ENCODE results near the gene IQGAP2. TPM values are rescaled to one million over a fixed set of nuclear protein-coding genes. Genes with fewer than 3 reads are reported as not detected.

The IQGAP2 gene
- total and polyA plus RNA-seq, 5 donors from 2014 or later = 53.9 to 214 (median 61.4) TPM

- H3K4me1 ChIP-seq (ENCODE audit: control insufficient read depth, insufficient read depth, low read length, poor library complexity, severe bottlenecking) = peaks cover 41% of the 10 kb centered on the region
- Mint-ChIP-seq H3K9me3 (peaks cover 0 to 4% (median 0%) of the 10 kb centered on the region in 7 donors), H3K4me3 (peak overlapping the region in 1 of 4 donors; percentile 39), H3K27ac (peak overlapping the region in 1 of 3 donors; percentile 21), H3K4me1 (peaks cover 52 to 96% (median 78%) of the 10 kb centered on the region in 4 donors), H3K36me3 (peaks cover 9% of the 10 kb centered on the region), H3K27me3 (no peaks in the 10 kb centered on the region)
- no peak overlapping the region for H3K27ac ChIP-seq (ENCODE audit: insufficient read depth, low read length, poor library complexity, severe bottlenecking)
- ATAC-seq (ENCODE audit: low read depth in 2 of 2) (no peak), DNase-seq (no peak)
- H3K4me3 ChIP-seq (ENCODE audit: low read depth, low read length) = no peak overlapping the region
- peaks cover 2% of the 10 kb centered on the region for H3K36me3 ChIP-seq (ENCODE audit: control insufficient read depth, insufficient read depth, low read length)
- no peaks in the 10 kb centered on the region for H3K27me3 ChIP-seq (ENCODE audit: control insufficient read depth, insufficient read depth, low read length)
- no peaks in the 10 kb centered on the region for H3K9me3 ChIP-seq (ENCODE audit: control insufficient read depth in 2 of 2, low read length in 2 of 2)
These were observed 122.9 kb downstream of the IQGAP2 start for GRCh38 chr5:76525956-76526355.

GRCh38 chr5:76526950-76527583 is 124.0 kb downstream of the IQGAP2 start:
- H3K4me3 Mint-ChIP-seq = peak overlapping the region in 3 of 4 donors; percentile 15 to 64 (median 41)
- H3K4me1 Mint-ChIP-seq = peaks cover 47 to 90% (median 74%) of the 10 kb centered on the region in 4 donors
- H3K9me3 Mint-ChIP-seq = peaks cover 0 to 4% (median 0%) of the 10 kb centered on the region in 7 donors
- H3K36me3 Mint-ChIP-seq = peaks cover 12% of the 10 kb centered on the region
- H3K9me3 ChIP-seq (ENCODE audit: control insufficient read depth in 2 of 2, low read length in 2 of 2) = no peaks in the 10 kb centered on the region
- H3K4me1 ChIP-seq (ENCODE audit: control insufficient read depth, insufficient read depth, low read length, poor library complexity, severe bottlenecking) = peaks cover 34% of the 10 kb centered on the region
- H3K27ac ChIP-seq (ENCODE audit: insufficient read depth, low read length, poor library complexity, severe bottlenecking) = no peak overlapping the region
- no peaks in the 10 kb centered on the region for H3K27me3 Mint-ChIP-seq
- no peaks in the 10 kb centered on the region for H3K27me3 ChIP-seq (ENCODE audit: control insufficient read depth, insufficient read depth, low read length)
- peak overlapping the region; percentile 33 for H3K4me3 ChIP-seq (ENCODE audit: low read depth, low read length)
- peaks cover 2% of the 10 kb centered on the region for H3K36me3 ChIP-seq (ENCODE audit: control insufficient read depth, insufficient read depth, low read length)
- DNase-seq (no peak), ATAC-seq (ENCODE audit: low read depth in 2 of 2) (no peak)
- peak overlapping the region; percentile 53 to 80 (median 65) for H3K27ac Mint-ChIP-seq

GRCh38 chr5:76527685-76528161 is 124.6 kb downstream of the IQGAP2 start:
- no peaks in the 10 kb centered on the region for H3K27me3 Mint-ChIP-seq
- H3K36me3 ChIP-seq (ENCODE audit: control insufficient read depth, insufficient read depth, low read length) = peaks cover 2% of the 10 kb centered on the region
- no peaks in the 10 kb centered on the region for H3K27me3 ChIP-seq (ENCODE audit: control insufficient read depth, insufficient read depth, low read length)
- peak overlapping the region in 2 of 4 donors; percentile 5 to 29 for H3K4me3 Mint-ChIP-seq
- H3K4me1 Mint-ChIP-seq = peaks cover 42 to 87% (median 70%) of the 10 kb centered on the region in 4 donors
- ATAC-seq (ENCODE audit: low read depth in 2 of 2) (peak in 1 of 2 donors; percentile 37), DNase-seq (peak in 1 of 3 donors; percentile 33)
- peak overlapping the region; percentile 33 for H3K4me3 ChIP-seq (ENCODE audit: low read depth, low read length)
- H3K9me3 Mint-ChIP-seq = peaks cover 0 to 4% (median 0%) of the 10 kb centered on the region in 7 donors
- H3K9me3 ChIP-seq (ENCODE audit: control insufficient read depth in 2 of 2, low read length in 2 of 2) = no peaks in the 10 kb centered on the region
- H3K4me1 ChIP-seq (ENCODE audit: control insufficient read depth, insufficient read depth, low read length, poor library complexity, severe bottlenecking) = peaks cover 36% of the 10 kb centered on the region
- H3K27ac Mint-ChIP-seq = peak overlapping the region in 2 of 3 donors; percentile 3 to 23
- no peak overlapping the region for H3K27ac ChIP-seq (ENCODE audit: insufficient read depth, low read length, poor library complexity, severe bottlenecking)
- peaks cover 10% of the 10 kb centered on the region for H3K36me3 Mint-ChIP-seq

DNA sequence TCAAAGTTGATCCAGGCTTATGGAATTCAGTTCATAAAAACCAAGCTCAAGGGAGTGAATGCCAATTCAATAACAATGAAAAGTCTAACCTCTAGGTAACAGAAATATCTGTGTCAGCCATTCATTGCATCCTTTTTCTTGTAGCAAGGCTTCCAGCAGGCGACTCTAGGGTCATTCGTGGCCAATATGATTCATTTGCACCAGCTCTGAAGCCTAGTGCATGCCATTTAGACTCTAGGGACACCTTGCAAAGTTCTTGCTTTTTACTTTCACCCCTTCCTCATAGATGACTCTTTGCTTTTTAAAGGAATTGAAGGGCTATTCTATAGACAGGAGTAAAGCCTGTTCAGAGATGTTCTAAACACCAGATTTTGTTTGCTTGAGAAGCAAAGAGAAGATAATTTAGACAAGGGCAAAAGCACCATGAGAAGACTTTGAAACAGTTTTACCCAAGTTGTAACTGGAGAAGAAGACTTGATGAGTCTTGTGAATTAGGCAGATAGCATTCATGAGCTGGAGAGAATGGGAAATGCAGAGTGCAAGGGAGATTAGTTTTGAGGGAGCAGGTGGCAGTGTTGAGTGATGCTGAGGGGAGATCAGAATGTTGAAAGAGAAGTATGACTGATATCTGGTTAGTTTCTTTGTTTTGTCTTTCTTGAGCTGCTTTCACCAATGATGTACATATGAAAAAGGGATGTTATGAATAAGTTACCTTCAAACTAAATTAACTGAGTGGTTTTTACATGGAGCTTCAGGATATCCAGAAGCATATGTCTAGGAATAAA is 125.7 kb downstream of the IQGAP2 start:
- peaks cover 37% of the 10 kb centered on the region for H3K4me1 ChIP-seq (ENCODE audit: control insufficient read depth, insufficient read depth, low read length, poor library complexity, severe bottlenecking)
- Mint-ChIP-seq H3K4me3 (peak overlapping the region in 3 of 4 donors; percentile 4 to 89 (median 13)), H3K27ac (peak overlapping the region in 2 of 3 donors; percentile 16 to 72), H3K9me3 (peaks cover 0 to 4% (median 0%) of the 10 kb centered on the region in 7 donors), H3K36me3 (peaks cover 9% of the 10 kb centered on the region), H3K27me3 (no peaks in the 10 kb centered on the region), H3K4me1 (peaks cover 38 to 83% (median 66%) of the 10 kb centered on the region in 4 donors)
- H3K27me3 ChIP-seq (ENCODE audit: control insufficient read depth, insufficient read depth, low read length) = no peaks in the 10 kb centered on the region
- peak overlapping the region; percentile 2 for H3K4me3 ChIP-seq (ENCODE audit: low read depth, low read length)
- no peak overlapping the region for H3K27ac ChIP-seq (ENCODE audit: insufficient read depth, low read length, poor library complexity, severe bottlenecking)
- DNase-seq (no peak), ATAC-seq (ENCODE audit: low read depth in 2 of 2) (no peak)
- peaks cover 2% of the 10 kb centered on the region for H3K36me3 ChIP-seq (ENCODE audit: control insufficient read depth, insufficient read depth, low read length)
- no peaks in the 10 kb centered on the region for H3K9me3 ChIP-seq (ENCODE audit: control insufficient read depth in 2 of 2, low read length in 2 of 2)

DNA sequence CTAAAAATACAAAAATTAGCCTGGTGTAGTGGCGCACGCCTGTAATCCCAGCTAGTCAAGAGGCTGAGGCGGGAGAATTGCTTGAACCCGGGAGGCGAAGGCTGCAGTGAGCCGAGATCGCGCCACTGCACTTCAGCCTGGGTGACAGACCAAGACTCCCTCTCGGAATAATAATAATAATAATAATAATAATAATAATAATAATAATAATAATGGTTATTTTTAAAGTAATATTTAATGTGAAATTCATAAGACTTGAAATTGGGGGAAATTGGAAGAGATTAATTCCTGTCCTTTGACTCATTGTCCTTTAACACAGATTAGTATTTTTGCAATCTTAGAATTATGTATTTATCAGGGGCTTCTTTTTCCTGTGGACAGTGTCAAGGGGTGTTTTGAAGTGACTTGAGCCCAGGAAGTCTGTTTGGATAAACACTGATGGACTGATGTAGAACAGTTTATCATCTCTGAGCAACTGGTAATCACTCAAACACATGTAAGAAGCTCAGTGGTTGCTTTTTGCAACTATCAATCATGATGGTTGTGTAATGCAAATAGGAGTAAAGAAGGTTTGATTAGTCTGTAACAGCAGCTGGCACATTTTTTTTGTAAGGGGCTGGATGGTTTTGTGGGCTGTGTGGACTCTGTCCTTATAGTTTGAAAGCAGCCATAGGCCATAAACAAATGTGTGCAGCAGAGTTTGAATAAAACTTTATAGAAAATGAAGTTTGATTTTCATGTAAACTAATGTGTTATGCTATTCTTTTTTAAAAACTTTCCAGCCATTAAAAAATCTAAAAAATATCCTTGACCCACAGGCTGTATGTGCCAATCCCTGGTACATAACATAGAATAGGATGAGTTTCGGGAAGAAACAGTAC is 126.6 kb downstream of the IQGAP2 start:
- no peak for ATAC-seq (ENCODE audit: low read depth in 2 of 2)
- Histone ChIP-seq H3K27ac (ENCODE audit: insufficient read depth, low read length, poor library complexity, severe bottlenecking) (no peak overlapping the region), H3K4me1 (ENCODE audit: control insufficient read depth, insufficient read depth, low read length, poor library complexity, severe bottlenecking) (peaks cover 37% of the 10 kb centered on the region), H3K27me3 (ENCODE audit: control insufficient read depth, insufficient read depth, low read length) (no peaks in the 10 kb centered on the region), H3K36me3 (ENCODE audit: control insufficient read depth, insufficient read depth, low read length) (peaks cover 2% of the 10 kb centered on the region), H3K9me3 (ENCODE audit: control insufficient read depth in 2 of 2, low read length in 2 of 2) (no peaks in the 10 kb centered on the region), H3K4me3 (ENCODE audit: low read depth, low read length) (no peak overlapping the region)
- peak overlapping the region in 1 of 3 donors; percentile 78 for H3K27ac Mint-ChIP-seq
- DNase-seq = no peak
- H3K36me3 Mint-ChIP-seq = peaks cover 9% of the 10 kb centered on the region
- peak overlapping the region in 1 of 4 donors; percentile 6 for H3K4me3 Mint-ChIP-seq
- peaks cover 41 to 83% (median 68%) of the 10 kb centered on the region in 4 donors for H3K4me1 Mint-ChIP-seq
- peaks cover 0 to 4% (median 0%) of the 10 kb centered on the region in 7 donors for H3K9me3 Mint-ChIP-seq
- H3K27me3 Mint-ChIP-seq = no peaks in the 10 kb centered on the region

DNA sequence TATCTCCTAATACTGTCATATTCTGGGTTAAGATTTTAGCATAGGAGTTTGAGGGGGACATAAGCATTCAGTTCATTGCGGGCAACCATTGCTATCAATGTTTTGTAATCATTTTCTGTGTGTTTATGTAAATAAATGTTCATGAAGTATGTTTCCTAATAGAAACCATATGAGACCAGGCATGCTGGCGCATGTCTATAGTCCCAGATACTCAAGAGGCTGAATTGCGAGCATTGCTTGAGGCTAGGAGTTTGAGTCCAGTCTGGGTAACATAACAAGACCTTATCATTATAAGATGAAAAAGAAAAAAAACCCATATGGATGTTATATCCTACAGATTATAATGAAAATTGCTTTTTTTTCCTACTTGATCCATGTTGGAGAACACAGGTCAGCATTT is 129.0 kb downstream of the IQGAP2 start:
- Histone ChIP-seq H3K36me3 (ENCODE audit: control insufficient read depth, insufficient read depth, low read length) (peaks cover 2% of the 10 kb centered on the region), H3K4me3 (ENCODE audit: low read depth, low read length) (no peak overlapping the region), H3K4me1 (ENCODE audit: control insufficient read depth, insufficient read depth, low read length, poor library complexity, severe bottlenecking) (peaks cover 38% of the 10 kb centered on the region), H3K9me3 (ENCODE audit: control insufficient read depth in 2 of 2, low read length in 2 of 2) (no peaks in the 10 kb centered on the region), H3K27ac (ENCODE audit: insufficient read depth, low read length, poor library complexity, severe bottlenecking) (no peak overlapping the region), H3K27me3 (ENCODE audit: control insufficient read depth, insufficient read depth, low read length) (no peaks in the 10 kb centered on the region)
- peaks cover 0 to 4% (median 0%) of the 10 kb centered on the region in 7 donors for H3K9me3 Mint-ChIP-seq
- ATAC-seq (ENCODE audit: low read depth in 2 of 2) = no peak
- DNase-seq = no peak
- H3K27ac Mint-ChIP-seq = peak overlapping the region in 2 of 3 donors; percentile 50 to 53
- H3K27me3 Mint-ChIP-seq = no peaks in the 10 kb centered on the region
- H3K4me1 Mint-ChIP-seq = peaks cover 29 to 75% (median 58%) of the 10 kb centered on the region in 4 donors
- H3K4me3 Mint-ChIP-seq = peak overlapping the region in 1 of 4 donors; percentile 2
- peaks cover 18% of the 10 kb centered on the region for H3K36me3 Mint-ChIP-seq

GRCh38 chr5:76532973-76533372 is 129.9 kb downstream of the IQGAP2 start:
- Mint-ChIP-seq H3K27ac (peak overlapping the region in 2 of 3 donors; percentile 20 to 63), H3K27me3 (no peaks in the 10 kb centered on the region), H3K36me3 (peaks cover 18% of the 10 kb centered on the region), H3K4me1 (peaks cover 38 to 74% (median 59%) of the 10 kb centered on the region in 4 donors), H3K4me3 (peak overlapping the region in 1 of 4 donors; percentile 27), H3K9me3 (peaks cover 0 to 2% (median 0%) of the 10 kb centered on the region in 7 donors)
- H3K4me3 ChIP-seq (ENCODE audit: low read depth, low read length) = no peak overlapping the region
- DNase-seq (no peak), ATAC-seq (ENCODE audit: low read depth in 2 of 2) (no peak)
- H3K27ac ChIP-seq (ENCODE audit: insufficient read depth, low read length, poor library complexity, severe bottlenecking) = no peak overlapping the region
- H3K36me3 ChIP-seq (ENCODE audit: control insufficient read depth, insufficient read depth, low read length) = peaks cover 2% of the 10 kb centered on the region
- no peaks in the 10 kb centered on the region for H3K9me3 ChIP-seq (ENCODE audit: control insufficient read depth in 2 of 2, low read length in 2 of 2)
- H3K4me1 ChIP-seq (ENCODE audit: control insufficient read depth, insufficient read depth, low read length, poor library complexity, severe bottlenecking) = peaks cover 29% of the 10 kb centered on the region
- H3K27me3 ChIP-seq (ENCODE audit: control insufficient read depth, insufficient read depth, low read length) = no peaks in the 10 kb centered on the region
